ENCODE measurements around the gene ASMTL.
A peak's percentile ranks its signal among the peaks of the same experiment; 100 is the strongest.

The ASMTL gene

DNA sequence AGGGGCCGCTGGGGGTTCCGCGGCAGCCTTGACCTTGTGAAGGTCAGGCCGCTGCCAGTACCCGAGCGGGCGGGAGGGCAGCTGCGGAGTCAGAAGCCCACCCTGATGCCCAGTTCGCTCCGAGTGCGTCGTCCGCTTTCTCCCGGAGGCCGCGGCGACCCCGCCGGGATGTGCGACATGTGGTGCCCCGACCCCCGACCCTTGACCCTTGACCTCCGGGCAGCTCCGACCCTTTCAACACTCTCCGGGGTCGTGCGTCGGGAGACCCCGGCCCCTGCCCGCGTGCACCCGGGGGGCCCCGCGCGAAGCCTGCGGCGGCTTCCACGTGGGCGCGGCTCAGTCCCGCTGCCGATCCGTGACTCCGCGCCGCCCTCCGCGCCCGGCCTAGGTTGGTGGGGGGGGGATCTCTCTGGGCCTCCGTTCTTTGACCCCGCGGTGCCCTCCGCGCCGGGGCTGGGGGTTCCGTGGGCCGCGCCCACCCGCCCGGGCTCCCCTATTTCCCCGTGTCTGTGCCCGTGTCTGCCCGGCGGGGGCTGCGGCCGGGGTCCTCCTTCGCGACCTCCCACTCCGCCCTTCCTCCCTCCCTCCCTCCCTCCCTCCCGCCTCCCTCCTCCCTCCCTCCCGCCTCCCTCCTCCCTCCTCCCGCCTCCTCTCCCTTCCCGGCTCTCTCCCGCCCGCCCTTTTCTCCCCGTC, 60.2 kb downstream of the ASMTL start:
- H3K27me3 ChIP-seq (ENCODE audit: control insufficient read depth in 1 of 2, insufficient read depth in 2 of 2, low read length in 2 of 2), result no peaks in the 10 kb centered on the region
- peaks cover 30 to 38% of the 10 kb centered on the region in 2 donors for H3K36me3 ChIP-seq (ENCODE audit: control insufficient read depth in 2 of 2, insufficient read depth in 2 of 2, low read length in 2 of 2)
- peaks cover 39% of the 10 kb centered on the region for H3K4me1 ChIP-seq (ENCODE audit: control insufficient read depth, insufficient read depth, low read length)

DNA sequence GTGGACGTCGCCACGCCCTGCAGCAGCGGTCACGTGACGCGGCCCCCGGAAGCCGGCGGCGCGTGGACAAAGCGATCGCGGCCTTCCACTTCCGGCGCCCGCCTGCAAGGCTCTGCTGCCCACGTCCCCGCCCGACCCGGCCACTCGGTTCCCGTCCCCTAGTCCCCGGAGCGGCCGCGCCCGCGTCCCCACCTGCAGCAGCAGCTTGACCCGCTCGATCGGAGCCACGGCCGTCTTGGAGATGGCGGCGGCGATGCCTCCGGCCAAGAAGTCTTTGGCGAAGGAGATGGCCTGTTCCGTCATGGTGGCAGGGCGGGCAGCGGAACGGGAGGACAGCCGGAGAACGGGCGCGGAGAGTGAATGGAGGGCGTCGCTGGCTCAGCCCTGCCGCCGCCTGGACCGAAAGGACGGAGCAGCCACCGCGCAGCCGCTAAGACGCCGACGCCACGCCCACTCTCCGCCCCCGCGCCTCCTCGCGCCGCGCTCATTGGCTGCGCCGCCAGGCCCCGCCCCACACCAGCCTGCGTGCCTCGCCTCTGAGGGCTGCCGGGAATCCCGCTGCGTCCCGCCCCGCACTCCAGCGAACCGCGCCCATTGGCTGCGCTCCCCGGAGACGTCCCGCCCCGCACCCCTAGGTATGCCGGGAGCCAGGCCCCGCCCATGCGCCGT, 60.9 kb downstream of the ASMTL start, which contains the start of gene SLC25A6:
Gene SLC25A6, minus strand, starts transcription at position 407 of the 669 bp plus-strand sequence. Its CDS starts 104 bp downstream, at position 303.
- peaks cover 37 to 45% of the 10 kb centered on the region in 2 donors for H3K36me3 ChIP-seq (ENCODE audit: control insufficient read depth in 2 of 2, insufficient read depth in 2 of 2, low read length in 2 of 2)
- H3K4me1 ChIP-seq (ENCODE audit: control insufficient read depth, insufficient read depth, low read length), result peaks cover 42% of the 10 kb centered on the region
- no peaks in the 10 kb centered on the region for H3K27me3 ChIP-seq (ENCODE audit: control insufficient read depth in 1 of 2, insufficient read depth in 2 of 2, low read length in 2 of 2)
- peak within 1 kb of the TSS; percentile 100 for H3K4me3 ChIP-seq (ENCODE audit: low read length in 2 of 2)
- H3K9ac ChIP-seq (ENCODE audit: low read length in 2 of 2), result peak within 1 kb of the TSS; percentile 97 to 99
- H3K27ac ChIP-seq (ENCODE audit: low read length), result peak within 1 kb of the TSS; percentile 97
- H3K9me3 ChIP-seq (ENCODE audit: control insufficient read depth in 2 of 2, low read length in 2 of 2), result no peaks in the 10 kb centered on the region

More for the DNA sequence above, 60.2 kb downstream of the ASMTL start:
- H3K4me3 ChIP-seq (ENCODE audit: low read length in 2 of 2), result peak overlapping the region; percentile 67 to 100
- peak overlapping the region; percentile 97 for H3K27ac ChIP-seq (ENCODE audit: low read length)
- H3K9me3 ChIP-seq (ENCODE audit: control insufficient read depth in 2 of 2, low read length in 2 of 2), result no peaks in the 10 kb centered on the region
- H3K9ac ChIP-seq (ENCODE audit: low read length in 2 of 2), result peak overlapping the region; percentile 93 to 96

GRCh38 chrX:1391370-1391706, 61.4 kb downstream of the ASMTL start:
- Histone ChIP-seq H3K27ac (ENCODE audit: low read length) (peak overlapping the region; percentile 97), H3K9ac (ENCODE audit: low read length in 2 of 2) (peak overlapping the region; percentile 84 to 99), H3K36me3 (ENCODE audit: control insufficient read depth in 2 of 2, insufficient read depth in 2 of 2, low read length in 2 of 2) (peaks cover 42 to 50% of the 10 kb centered on the region in 2 donors), H3K9me3 (ENCODE audit: control insufficient read depth in 2 of 2, low read length in 2 of 2) (no peaks in the 10 kb centered on the region), H3K4me3 (ENCODE audit: low read length in 2 of 2) (peak overlapping the region; percentile 100), H3K27me3 (ENCODE audit: control insufficient read depth in 1 of 2, insufficient read depth in 2 of 2, low read length in 2 of 2) (no peaks in the 10 kb centered on the region), H3K4me1 (ENCODE audit: control insufficient read depth, insufficient read depth, low read length) (peaks cover 42% of the 10 kb centered on the region)

GRCh38 chrX:1390621-1391369, 61.9 kb downstream of the ASMTL start:
- Histone ChIP-seq H3K9me3 (ENCODE audit: control insufficient read depth in 2 of 2, low read length in 2 of 2) (no peaks in the 10 kb centered on the region), H3K27ac (ENCODE audit: low read length) (peak overlapping the region; percentile 97), H3K4me3 (ENCODE audit: low read length in 2 of 2) (peak overlapping the region; percentile 100), H3K27me3 (ENCODE audit: control insufficient read depth in 1 of 2, insufficient read depth in 2 of 2, low read length in 2 of 2) (no peaks in the 10 kb centered on the region), H3K4me1 (ENCODE audit: control insufficient read depth, insufficient read depth, low read length) (peaks cover 42% of the 10 kb centered on the region), H3K36me3 (ENCODE audit: control insufficient read depth in 2 of 2, insufficient read depth in 2 of 2, low read length in 2 of 2) (peaks cover 46 to 53% of the 10 kb centered on the region in 2 donors), H3K9ac (ENCODE audit: low read length in 2 of 2) (peak overlapping the region; percentile 84 to 99)

DNA sequence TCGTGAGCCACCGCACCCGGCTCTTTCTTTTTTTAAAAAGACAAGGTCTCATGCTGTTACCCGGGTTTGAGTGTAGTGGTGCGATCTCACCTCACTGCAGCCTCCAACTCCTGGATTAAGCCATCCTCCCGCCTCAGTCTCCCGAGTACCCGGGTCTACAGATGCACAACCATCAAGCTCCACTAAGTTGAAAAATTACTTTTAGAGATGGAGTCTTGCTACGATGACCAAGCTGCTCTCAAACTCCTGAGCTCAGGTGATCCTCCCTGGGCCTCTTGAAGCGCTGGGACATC, 62.8 kb downstream of the ASMTL start:
- Histone ChIP-seq H3K4me1 (ENCODE audit: control insufficient read depth, insufficient read depth, low read length) (peaks cover 40% of the 10 kb centered on the region), H3K36me3 (ENCODE audit: control insufficient read depth in 2 of 2, insufficient read depth in 2 of 2, low read length in 2 of 2) (peaks cover 52 to 61% of the 10 kb centered on the region in 2 donors), H3K9ac (ENCODE audit: low read length in 2 of 2) (no peak overlapping the region), H3K9me3 (ENCODE audit: control insufficient read depth in 2 of 2, low read length in 2 of 2) (no peaks in the 10 kb centered on the region), H3K27ac (ENCODE audit: low read length) (no peak overlapping the region), H3K4me3 (ENCODE audit: low read length in 2 of 2) (peak overlapping the region in 1 of 2 donors; percentile 100), H3K27me3 (ENCODE audit: control insufficient read depth in 1 of 2, insufficient read depth in 2 of 2, low read length in 2 of 2) (no peaks in the 10 kb centered on the region)

DNA sequence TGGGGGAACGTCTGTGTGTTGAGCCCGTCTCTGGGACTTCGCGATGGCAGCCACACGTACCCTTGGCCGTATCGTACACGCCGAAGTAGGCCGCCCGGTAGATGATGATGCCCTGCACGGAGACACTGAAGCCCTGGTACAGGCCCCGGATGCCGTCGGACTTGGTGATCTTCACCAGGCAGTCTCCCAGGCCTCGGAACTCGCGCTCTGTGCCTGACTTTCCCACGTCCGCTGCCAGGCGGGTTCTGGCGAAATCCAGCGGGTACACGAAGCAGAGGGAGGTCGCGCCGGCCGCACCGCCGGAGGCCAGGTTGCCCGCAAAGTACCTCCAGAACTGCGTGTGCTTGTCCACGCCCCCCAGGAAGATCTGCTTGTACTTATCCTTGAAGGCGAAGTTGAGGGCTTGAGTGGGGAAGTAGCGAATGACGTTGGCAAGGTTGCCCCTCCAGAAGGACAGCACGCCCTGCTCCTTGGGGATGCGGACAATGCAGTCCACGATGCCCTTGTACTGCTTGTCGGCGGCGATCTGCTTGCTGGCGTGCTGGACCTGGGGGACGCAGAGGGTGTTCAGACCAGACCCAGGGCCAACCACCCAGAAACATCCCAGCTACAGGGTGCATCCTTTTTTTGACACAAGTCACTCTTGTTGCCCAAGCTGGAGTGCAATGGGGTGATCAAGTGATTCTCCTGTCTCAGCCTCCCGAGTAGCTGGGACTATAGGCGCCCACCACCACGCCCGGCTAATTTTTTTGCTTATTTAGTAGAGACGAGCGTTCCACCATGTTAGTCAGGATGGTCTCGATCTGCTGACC, 63.3 kb downstream of the ASMTL start:
- peak overlapping the region; percentile 15 to 25 for H3K4me3 ChIP-seq (ENCODE audit: low read length in 2 of 2)

DNA sequence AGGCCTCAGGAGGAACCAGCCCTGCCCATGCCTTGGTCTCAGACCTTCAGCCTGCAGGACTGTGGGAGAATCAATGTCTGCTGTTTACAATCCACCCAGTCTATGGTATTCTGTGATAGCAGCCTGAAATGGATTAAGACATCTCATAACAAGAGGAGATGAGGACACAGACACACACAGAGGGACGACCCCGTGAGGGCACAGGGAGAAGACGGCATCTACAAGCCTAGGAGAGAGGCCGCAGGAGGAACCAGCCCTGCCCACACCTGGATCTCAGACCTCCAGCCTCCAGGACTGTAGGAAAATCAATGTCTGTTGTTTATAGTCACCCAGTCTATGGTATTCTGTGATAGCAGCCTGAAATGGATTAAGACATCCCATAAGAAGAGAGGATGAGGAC, 64.1 kb downstream of the ASMTL start:
- peaks cover 36% of the 10 kb centered on the region for H3K4me1 ChIP-seq (ENCODE audit: control insufficient read depth, insufficient read depth, low read length)
- H3K4me3 ChIP-seq (ENCODE audit: low read length in 2 of 2), result peak overlapping the region; percentile 15 to 25
- H3K9ac ChIP-seq (ENCODE audit: low read length in 2 of 2), result no peak overlapping the region
- peaks cover 55 to 63% of the 10 kb centered on the region in 2 donors for H3K36me3 ChIP-seq (ENCODE audit: control insufficient read depth in 2 of 2, insufficient read depth in 2 of 2, low read length in 2 of 2)
- H3K27ac ChIP-seq (ENCODE audit: low read length), result no peak overlapping the region
- no peaks in the 10 kb centered on the region for H3K27me3 ChIP-seq (ENCODE audit: control insufficient read depth in 1 of 2, insufficient read depth in 2 of 2, low read length in 2 of 2)
- no peaks in the 10 kb centered on the region for H3K9me3 ChIP-seq (ENCODE audit: control insufficient read depth in 2 of 2, low read length in 2 of 2)

More for the DNA sequence above, 63.3 kb downstream of the ASMTL start:
- no peak overlapping the region for H3K27ac ChIP-seq (ENCODE audit: low read length)
- peaks cover 55 to 63% of the 10 kb centered on the region in 2 donors for H3K36me3 ChIP-seq (ENCODE audit: control insufficient read depth in 2 of 2, insufficient read depth in 2 of 2, low read length in 2 of 2)
- H3K9me3 ChIP-seq (ENCODE audit: control insufficient read depth in 2 of 2, low read length in 2 of 2), result no peaks in the 10 kb centered on the region
- no peaks in the 10 kb centered on the region for H3K27me3 ChIP-seq (ENCODE audit: control insufficient read depth in 1 of 2, insufficient read depth in 2 of 2, low read length in 2 of 2)
- H3K9ac ChIP-seq (ENCODE audit: low read length in 2 of 2), result no peak overlapping the region
- H3K4me1 ChIP-seq (ENCODE audit: control insufficient read depth, insufficient read depth, low read length), result peaks cover 40% of the 10 kb centered on the region

DNA sequence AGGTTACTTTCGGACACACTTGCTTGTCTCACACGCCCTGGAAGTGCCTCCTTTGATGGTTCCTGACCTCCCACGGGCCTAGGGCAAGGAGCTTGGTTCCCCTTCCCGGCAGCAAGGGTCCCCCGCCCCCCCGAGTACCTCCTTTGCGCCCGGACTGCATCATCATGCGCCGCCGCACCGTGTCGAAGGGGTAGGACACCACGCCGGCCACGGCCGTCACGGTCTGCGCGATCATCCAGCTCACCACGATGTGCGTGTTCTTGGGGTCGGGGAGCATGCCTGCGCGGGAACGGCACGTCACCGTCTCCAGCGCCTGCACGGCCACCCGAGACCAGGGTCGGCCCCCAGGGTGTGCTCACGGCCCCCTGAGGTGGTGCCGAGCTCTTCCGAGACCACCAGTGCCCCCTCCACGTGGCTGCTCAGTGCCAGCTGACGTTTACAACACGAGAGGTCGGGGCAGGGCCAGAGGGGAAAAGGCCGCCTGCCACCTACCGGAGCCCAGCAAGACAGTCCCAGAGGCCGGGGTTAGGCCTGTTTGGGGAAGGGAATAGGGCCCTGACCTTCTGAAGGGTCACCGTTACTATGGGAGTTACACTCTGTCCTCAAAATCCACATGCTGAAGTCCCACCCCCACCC, 65.5 kb downstream of the ASMTL start:
- H3K27me3 ChIP-seq (ENCODE audit: control insufficient read depth in 1 of 2, insufficient read depth in 2 of 2, low read length in 2 of 2), result no peaks in the 10 kb centered on the region
- no peaks in the 10 kb centered on the region for H3K9me3 ChIP-seq (ENCODE audit: control insufficient read depth in 2 of 2, low read length in 2 of 2)
- no peak overlapping the region for H3K27ac ChIP-seq (ENCODE audit: low read length)
- peaks cover 55 to 68% of the 10 kb centered on the region in 2 donors for H3K36me3 ChIP-seq (ENCODE audit: control insufficient read depth in 2 of 2, insufficient read depth in 2 of 2, low read length in 2 of 2)
- H3K4me3 ChIP-seq (ENCODE audit: low read length in 2 of 2), result no peak overlapping the region
- H3K4me1 ChIP-seq (ENCODE audit: control insufficient read depth, insufficient read depth, low read length), result peaks cover 35% of the 10 kb centered on the region
- H3K9ac ChIP-seq (ENCODE audit: low read length in 2 of 2), result no peak overlapping the region

GRCh38 chrX:1386338-1387127, 66.2 kb downstream of the ASMTL start:
- Histone ChIP-seq H3K4me1 (ENCODE audit: control insufficient read depth, insufficient read depth, low read length) (peaks cover 34% of the 10 kb centered on the region), H3K36me3 (ENCODE audit: control insufficient read depth in 2 of 2, insufficient read depth in 2 of 2, low read length in 2 of 2) (peaks cover 55 to 68% of the 10 kb centered on the region in 2 donors), H3K9ac (ENCODE audit: low read length in 2 of 2) (no peak overlapping the region), H3K9me3 (ENCODE audit: control insufficient read depth in 2 of 2, low read length in 2 of 2) (no peaks in the 10 kb centered on the region), H3K4me3 (ENCODE audit: low read length in 2 of 2) (no peak overlapping the region), H3K27ac (ENCODE audit: low read length) (no peak overlapping the region), H3K27me3 (ENCODE audit: control insufficient read depth in 1 of 2, insufficient read depth in 2 of 2, low read length in 2 of 2) (no peaks in the 10 kb centered on the region)

Measured in stomach smooth muscle (tissue), 2 donors.